HepG2 (cell line): ENCODE results near the gene PRKAR2B.

Experiments
- NR2F1 ChIP-seq, 2 experiments: fragments of 450-650 bp in 1 of 2; formaldehyde crosslinking in 1 of 2; IDR thresholded peaks; 2 replicates each; pipeline versions ENCODE4 v1.5.0 to v1.6.1; 2016 to 2020; ENCODE audit warnings: mild to moderate bottlenecking in 1 of 2, missing compliant biosample characterization in 1 of 2, missing genetic modification reagents in 1 of 2, moderate library complexity in 1 of 2
- POLR2AphosphoS5 ChIP-seq: IDR thresholded peaks from 2 replicates; pipeline ENCODE4 v1.6.1; 2012; ENCODE audit warnings: low read depth, low read length

DNA sequence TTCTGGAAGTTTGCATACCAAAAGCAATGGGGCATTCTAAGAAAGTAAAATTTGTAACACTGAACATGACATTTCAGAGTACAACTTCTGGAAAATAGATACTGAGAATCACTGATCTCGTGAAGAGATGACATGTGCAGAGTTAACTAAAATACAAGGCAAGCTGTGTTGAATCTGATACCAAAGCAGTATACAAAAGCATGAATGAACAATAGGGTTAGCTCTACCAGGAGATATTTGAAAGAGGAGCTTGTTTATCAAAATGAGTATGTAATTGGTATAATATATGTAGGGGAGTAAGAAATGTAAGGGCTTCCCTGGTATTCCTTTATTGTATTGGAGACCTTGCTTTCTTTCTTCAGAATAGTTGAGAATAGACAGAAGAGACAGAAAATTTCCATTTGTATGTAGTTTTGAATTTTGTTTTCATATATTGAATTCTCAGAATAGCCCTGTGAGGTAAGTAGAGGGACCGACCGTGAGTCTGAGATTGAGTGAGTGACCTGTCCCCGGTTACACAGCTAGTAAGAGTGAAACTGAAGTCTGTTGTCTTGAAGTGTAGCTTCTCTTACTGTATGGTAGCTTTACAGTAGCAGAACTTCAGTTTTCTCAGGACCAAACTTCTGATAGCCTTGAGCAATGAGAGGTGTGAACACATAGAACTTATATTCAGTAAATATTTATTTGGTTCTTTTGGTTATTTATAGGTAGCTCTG is 129.3 kb downstream of the PRKAR2B start:
- TF ChIP-seq NR2F1 (CRISPR knock-in tag; IDR thresholded peaks at IDR 0.05) (no peak), POLR2AphosphoS5 (no peak)
